Activated CD4-positive, alpha-beta T cell treated with anti-CD3 and anti-CD28 coated beads, Interleukin-2, amount 50 U/mL, for 1 hour (primary cell): Measurements from ENCODE around the gene TRIM31.

Experiments used
- DNase-seq: peaks from one replicate; pipeline ENCODE4 v3.0.0-alpha.2; 2020

Gene TRIM31

DNA sequence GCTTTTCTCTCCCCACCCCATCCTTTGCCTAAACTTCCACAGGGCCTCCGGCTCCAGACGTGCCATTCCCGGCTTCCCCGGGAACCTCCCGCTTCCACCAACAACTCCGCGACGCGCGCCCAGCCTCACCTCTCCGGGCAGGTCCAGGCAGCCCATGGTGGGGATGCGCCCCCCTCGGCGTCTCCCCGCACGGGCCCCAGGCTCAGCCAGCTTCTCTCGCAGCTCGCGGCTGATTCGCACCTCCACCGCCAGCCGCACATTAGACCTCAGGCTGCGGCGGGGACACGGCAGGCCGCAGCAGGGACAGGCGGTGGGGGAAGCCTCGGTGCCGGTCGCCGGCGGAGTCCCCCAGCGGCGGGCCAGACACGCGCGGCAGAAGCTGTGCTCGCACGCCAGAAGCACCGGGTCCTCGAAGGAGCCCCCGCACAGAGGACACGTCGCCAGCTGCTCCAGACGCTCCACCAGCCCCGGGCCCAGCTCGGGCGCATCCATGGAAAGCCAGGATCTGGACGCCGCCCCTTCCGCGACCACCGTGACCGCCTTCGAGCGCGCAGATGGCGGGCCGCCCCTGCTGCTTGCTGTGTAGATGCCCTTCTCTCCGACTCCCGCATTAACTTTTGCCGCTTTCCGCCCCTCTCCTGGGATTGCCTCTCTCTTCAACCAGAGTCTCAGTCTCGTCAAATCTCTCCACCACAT lies 37.6 kb downstream of the TRIM31 start, which contains the start of gene RNF39:
Gene RNF39, minus strand, starts transcription at position 676 of the 696 bp plus-strand sequence. Its CDS starts 184 bp downstream, at position 492.
- no peak for DNase-seq

DNA sequence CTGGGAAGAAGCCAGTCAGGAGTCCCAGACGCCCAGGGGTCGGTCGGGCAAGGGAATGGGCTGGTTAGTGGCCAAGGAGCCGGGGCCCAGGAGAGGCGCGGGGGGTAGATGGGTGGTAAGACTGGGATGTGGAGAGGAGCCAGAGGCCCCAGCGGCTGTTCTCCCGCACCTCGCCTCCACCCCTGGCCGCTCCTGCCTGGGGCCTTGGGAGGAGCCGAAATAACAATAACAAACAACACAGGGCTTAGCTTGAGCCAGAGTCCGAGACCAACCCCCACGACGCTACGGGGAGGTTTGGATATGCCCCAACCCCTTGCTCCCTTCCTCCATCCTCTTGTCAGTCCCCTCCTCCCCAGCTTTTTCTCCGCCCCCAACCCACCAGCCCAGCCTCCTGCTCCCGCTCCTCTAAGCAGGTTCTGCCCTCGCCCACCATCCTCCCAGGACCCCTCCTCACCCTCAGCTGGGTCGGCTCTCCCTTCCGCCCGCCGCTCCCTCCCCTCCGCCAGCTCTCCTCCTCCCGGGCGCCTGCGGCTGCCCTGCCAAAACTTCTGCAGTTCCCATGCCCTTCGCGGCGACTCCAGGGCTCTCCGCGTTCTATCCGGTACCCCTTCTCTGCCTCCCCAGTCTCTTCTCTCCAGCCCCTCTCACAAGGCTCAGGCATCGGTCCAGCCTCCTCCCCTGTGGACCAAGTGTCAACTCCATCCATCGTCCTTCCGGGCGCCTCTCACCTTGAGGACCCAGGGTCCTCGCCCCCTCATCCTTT lies 38.4 kb downstream of the TRIM31 start:
- no peak for DNase-seq

DNA sequence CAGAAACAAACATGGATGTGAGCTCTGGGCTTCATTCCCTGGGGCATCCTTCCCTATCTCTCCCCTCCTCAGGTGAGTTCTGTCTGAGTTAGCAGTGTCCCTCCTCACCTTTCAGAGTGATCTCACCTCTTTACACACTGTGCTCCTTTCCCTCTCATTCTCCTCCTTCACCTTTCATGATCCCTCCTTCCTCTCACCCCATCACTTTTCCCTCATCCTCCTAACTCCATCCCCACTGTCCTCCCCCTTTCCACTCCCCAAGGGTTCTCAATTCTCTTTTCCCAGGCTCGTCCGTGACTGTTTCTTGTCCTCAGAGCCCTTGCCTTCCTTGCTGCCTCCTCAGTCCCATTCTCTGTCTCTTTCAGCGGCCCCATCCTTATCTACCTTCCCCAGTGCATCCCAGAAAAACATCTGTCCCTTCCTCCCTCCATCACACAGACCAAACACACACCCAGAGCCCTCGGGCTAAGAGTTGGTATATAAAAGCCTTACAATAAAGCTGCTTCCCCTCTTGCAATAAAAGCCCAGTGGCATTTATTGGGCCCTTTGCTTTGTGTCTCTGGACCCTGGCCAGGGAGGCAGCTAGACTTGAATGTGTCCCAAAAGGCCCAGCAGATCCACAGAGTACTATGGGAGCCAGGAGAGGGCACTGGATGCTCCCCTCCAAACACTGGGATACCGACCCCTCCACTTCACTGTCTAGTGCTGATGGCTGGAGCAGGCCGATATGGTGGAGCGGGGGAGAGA lies 39.2 kb downstream of the TRIM31 start:
- no peak for DNase-seq

DNA sequence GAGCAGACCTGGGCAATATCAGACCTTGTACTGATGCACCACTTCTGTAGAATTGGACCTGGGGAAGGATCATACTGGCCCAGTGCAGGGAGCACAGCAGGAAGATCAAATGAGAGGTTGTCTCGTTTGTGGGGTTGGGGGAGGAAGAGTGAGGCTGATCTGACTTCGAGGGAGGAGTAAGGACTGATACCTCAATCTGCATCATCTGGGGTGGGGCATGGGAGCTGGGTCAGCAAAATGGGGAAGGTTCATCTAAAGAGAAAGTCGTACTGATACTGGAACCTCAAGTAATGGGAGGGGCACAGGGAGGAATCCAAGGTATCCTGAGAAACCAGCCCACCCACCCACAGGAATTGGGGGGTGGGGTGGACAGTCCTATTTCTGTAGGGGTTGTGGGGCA lies 41.0 kb downstream of the TRIM31 start:
- no peak for DNase-seq

DNA sequence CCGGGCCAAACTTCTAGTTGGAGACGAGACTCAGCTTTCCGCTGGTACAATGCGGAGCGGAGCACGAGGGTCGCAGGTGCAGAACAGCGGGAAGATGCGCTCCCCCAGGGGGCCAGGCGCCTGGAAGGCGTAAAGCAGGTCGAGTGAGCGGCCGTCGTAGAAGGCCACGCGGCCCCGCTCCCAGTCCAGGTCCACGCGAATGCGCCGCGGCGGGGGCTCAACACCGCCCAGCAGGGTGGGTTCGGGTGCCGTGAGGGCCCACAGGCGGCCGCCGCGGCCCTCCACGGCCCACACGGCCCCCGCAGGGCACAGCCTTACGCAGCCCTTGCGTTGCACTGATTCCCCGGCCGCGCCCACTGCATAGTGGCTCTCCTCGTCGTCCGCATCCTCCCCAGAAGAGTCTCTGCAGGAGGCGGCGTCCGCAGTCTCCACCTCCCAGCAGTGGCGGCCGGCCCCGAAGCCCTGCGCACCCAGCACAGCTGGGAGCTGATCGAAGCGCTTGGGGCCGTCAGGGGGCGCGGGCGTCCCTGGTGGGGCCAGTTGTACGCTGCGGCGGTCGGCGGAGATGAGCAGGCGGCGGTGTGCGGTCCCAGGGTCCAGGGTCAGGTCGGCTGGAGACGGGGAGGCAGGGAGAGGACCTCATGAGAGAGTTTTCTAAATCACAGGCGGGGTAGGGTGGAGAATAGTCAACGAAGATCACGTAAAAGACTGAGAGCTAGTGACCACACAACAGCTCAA lies 41.6 kb downstream of the TRIM31 start:
- no peak for DNase-seq

DNA sequence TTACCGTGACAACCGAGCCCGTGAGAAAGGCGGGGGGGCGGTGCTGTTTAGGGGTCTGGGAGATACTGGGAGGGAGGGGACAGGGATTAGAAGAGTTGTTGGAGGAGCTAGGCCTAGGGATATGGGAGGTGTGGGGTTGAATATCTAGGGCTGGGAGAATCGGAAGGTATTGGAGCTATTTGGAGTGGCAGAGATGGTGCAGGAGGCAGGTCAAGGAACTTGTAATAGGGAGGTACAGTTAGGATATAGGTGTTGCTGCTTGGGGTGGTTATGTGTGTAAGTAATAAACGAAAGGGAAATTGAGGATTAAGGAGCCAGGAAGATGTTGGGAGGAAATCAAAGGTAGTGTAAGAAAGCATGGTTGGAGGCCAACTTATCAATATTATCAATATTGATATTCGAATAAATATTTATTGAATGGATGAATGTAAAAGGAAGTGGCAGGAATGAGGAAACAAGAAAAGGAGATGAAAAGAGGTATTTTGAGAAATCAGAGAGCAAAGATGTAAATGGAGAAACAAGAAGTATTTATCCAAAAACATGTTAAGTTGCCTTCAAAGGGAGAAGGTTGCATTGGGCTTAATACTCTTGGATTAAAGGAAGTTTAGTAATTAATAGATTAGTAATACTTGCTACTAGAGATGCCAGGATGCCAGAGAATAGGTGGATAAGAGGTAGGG lies 45.3 kb downstream of the TRIM31 start:
- DNase-seq, result no peak

DNA sequence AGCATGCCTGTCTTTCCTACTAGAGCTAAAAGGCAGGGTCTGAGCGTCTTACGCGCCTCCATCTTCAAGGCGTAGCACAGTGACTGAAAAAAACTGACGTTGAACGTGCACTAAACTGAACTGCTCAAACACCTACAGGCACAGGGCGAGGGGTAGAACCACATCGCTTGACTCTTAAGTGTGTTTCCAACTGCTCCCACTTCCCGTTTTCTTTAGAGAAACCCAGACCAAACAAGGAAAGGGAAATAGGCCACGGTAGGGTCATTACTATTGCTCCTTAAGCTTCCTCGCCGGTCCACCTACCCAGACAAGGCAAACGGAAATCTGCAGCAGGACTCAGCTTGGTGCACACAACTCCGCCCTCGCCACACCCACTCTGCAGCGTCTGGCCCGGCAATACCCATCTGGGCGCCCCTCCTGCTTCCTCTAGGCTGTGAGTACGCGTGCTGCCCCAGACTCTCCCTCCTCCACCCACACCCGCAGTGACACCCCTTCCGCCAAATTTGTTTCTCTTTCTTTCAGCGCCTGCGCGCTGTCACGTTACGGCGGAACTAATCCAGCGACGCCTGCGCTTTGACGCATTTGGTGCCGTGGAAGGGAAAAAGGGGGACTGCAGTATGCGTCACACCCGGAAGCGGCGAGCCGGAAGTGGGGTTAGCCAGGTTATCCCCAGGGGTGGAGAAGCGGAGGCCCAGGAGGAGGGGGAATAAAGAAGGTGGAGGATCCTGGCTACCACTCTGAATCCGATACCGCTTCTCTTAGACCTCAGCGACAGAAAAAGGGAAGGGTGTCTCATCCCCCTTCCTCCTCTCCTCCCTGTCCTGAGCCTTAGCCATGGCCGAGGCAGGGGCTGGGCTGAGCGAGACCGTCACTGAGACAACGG lies 46.1 kb downstream of the TRIM31 start, which contains the start of gene PPP1R11:
Gene PPP1R11, plus strand, starts transcription at position 622 of the 883 bp plus-strand sequence. Its CDS starts 213 bp downstream, at position 835.
- peak; percentile 97 for DNase-seq

DNA sequence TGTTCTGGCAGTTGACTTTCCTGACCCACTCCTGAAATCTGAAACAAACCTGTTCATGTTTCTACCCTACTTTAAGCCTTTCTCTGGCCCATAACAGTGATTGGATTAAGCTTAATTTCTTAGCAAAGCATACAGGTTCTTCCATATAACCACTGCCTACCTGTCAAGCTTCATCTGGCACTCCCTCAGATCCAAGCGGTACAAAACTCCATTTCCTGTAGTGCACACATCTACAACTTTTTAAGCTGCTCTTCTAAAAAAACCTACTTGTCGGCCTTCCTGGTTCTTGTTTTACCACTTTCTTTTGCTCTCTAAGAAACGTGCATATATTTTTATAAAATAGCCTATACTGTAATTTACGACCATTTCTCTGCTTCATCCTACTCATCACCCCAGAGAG lies 46.8 kb downstream of the TRIM31 start:
- DNase-seq, result no peak

DNA sequence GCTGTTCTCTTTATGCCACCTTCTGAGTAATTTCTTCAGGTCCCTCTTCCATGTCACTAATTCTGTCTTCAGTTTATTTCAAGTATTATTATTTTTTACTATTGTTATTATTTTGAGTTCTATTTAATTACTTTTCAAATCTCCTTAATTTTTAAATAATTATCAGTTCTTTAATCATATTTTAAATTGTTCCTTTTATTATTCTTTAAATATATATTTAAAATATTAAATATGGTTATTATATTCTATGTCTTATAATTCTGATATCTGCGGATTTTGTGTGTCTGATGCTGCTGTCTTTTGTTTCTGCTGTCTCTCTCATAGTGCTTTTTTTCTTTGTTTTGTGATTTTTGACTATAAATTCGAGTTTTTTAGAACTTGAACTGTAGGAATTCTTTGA lies 49.6 kb downstream of the TRIM31 start:
- DNase-seq, result no peak

DNA sequence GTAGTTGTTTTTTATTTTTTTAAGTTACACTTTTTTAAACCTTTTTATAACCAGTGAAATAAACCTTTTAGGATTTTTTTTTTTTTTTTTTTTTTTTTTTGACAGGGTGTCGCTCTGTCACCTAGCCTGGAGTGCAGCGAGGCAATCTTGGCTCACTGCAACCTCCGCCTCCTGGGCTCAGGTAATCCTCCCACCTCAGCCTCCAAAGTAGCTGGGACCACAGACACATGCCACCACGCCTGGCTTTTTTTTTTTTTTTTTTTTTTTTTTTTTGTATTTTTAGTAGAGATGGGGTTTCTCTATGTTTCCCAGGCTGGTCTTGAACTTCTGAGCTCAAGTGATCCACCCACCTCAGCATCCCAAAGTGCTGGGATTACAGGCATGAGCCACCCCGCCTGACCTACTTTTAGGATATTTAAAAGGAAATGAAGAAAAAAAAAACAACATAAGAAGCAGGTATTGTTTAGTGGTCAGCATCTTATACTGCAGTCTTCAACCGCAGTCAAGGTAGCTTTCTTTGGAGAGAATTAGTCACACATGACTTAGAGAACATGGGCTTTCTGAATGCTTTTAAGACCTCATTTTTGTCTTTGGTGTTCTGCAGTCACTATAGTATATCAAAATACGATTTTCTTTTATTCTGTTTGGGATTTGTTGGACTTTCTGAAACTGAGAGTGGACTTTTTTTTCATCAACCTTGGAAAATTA lies 50.3 kb downstream of the TRIM31 start:
- no peak for DNase-seq

DNA sequence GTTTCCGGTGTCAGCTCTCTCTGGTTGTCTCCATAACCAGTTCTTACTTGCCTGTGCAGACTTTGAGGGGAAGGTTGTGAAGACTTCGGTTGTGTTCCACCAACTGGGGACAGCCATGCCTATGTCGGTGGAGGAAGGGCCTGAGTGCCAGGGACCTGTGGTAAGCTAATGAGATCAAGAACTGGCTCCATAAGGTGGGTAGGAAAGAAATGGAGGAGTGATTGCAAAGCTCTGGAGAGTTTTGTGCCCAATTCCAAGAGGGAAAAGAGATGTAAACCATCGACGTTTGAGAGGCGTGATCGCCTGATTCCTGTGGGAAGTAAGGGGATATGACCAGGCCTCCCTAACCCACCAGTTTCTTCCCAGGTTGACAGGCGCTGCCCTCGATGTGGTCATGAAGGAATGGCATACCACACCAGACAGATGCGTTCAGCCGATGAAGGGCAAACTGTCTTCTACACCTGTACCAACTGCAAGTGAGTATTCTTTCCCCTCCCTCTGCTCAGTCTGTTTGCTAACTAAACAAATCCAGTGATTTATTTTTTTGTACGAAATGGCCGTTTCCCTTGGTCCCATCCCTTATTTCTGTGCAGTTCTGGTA lies 50.9 kb downstream of the TRIM31 start:
- no peak for DNase-seq

DNA sequence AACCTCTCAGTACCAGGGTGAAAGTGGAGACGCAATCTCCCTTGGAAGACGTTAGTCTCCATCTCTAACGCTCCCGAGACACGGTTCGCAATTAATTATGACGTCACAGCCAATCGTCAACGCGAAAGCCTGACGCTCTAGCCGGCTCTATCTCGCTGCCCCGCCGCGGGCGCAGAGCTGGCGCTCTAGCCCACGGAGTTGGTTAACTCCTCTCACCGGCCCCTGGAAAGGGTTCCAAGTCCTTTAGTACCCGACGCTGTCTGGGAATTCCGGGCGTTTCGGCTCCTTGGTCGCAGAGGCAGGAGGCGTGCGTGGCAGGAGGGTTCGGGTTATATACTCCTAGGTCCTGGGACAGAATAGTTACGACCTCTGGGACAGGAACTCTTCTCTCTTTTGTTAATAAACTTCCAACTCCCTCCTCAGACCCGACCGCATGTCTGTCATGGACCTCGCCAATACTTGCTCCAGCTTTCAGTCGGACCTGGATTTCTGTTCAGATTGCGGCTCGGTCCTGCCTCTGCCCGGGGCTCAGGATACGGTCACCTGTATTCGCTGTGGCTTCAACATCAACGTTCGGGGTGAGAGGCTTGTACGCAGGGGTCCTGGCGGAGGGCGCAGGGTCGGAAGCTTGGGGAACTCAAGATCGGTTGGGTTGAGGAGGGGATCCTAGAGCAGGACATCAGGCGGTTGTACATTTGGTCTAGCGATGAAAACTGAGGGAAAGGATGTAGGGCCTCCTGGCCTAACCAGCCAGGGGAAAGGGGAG lies 51.6 kb downstream of the TRIM31 start, which contains the start of gene POLR1H:
Gene POLR1H, plus strand, starts transcription at position 174 of the 766 bp plus-strand sequence. Its CDS starts 260 bp downstream, at position 434.
- DNase-seq, result peak; percentile 81

DNA sequence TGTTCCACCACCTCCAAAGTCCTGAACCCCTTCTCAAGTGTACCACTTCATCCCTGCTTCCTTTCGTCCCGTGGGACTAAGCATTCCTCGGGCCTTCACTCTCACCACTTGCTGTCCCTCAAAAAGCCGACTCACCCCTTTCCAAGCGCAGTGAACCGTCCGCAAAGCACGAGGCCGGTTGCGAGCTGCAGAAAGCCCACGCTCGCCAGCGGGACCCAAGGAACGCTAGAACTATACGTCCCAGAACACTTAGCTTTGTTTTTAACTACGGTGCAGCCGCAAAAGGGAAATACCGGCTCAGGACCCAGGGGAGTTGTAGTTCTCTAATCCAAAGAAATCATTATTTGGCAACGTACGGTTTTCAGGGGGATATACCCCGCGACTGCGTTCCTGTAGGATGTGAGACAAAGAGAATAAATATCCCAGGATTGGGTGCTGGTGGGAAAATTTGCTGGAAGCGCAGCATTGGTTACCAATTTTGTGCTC lies 52.2 kb downstream of the TRIM31 start:
- no peak for DNase-seq

DNA sequence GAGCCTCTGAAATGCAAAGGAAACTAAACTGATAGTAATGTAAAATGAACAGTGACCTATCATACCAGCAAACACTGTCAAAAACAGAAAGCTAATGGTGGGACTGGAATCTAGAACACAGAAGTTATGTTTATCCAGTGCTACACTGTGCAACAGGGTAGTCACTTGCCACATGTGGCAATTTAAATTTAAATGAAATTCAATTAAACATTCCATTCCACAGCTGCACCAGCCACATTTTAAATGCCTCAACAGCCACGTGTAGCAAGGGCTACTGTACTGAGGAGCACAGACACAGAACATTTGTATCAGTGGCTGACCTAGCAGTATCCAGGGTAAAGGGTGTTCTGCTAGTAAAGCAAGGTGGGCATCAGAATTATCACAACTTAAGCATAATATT lies 57.4 kb downstream of the TRIM31 start:
- no peak for DNase-seq

DNA sequence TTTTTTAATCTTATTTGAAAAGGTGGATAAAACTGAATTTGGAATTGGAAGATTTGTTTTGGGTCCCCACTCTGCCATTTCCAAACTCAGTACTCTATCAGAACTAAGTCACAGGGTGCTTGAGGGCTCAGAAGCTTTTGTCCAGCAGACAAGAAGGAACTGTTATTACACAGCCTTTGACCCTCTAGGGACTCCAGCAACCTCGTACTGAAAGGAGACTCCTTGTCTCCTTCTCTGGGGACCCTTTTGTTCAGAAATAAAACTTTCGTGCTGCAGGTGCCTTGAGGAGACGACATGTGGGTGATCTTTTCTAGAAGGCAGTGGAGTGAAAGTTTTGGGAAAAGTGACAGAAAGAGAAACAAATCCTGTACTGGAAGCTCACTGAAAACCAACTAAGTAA lies 59.2 kb downstream of the TRIM31 start:
- DNase-seq, result no peak
